ENCODE results near the gene B3GNT8.
"Not testable (repeated sequence)": the region's sequence is repeated elsewhere in the genome, so short reads cannot be mapped to it uniquely, and the experiment has no call there.

Gene B3GNT8

GRCh38 chr19:41411100-41411967 lies 15.8 kb downstream of the B3GNT8 start:
- H3K79me2 ChIP-seq (ENCODE audit: control insufficient read depth, insufficient read depth, low read length, poor library complexity), result no peaks in the 10 kb centered on the region
- H4K8ac ChIP-seq (ENCODE audit: low read depth, low read length), result no peak overlapping the region
- no peak overlapping the region for H3K18ac ChIP-seq (ENCODE audit: low read length)
- H2BK5ac ChIP-seq (ENCODE audit: low read depth, low read length, poor library complexity), result no peak overlapping the region
- H3K36me3 ChIP-seq (ENCODE audit: control insufficient read depth in 1 of 2, insufficient read depth in 2 of 2, low read length in 2 of 2), result peaks cover 17 to 21% of the 10 kb centered on the region in 2 experiments
- DNase-seq, result no peak
- no peak overlapping the region for H2BK120ac ChIP-seq (ENCODE audit: insufficient read depth, low read length, poor library complexity)
- no peak overlapping the region for H3K23ac ChIP-seq (ENCODE audit: low read length)
- no peak overlapping the region for H3K4ac ChIP-seq (ENCODE audit: low read depth, low read length)
- peaks cover 3% of the 10 kb centered on the region for H3K9me3 ChIP-seq (ENCODE audit: insufficient read depth, low read depth, low read length)
- WGBS (ENCODE audit: extremely low coverage, insufficient coverage, insufficient read length), result no CpG with 5 or more reads among the region's 9 CpGs
- H3K4me1 ChIP-seq (ENCODE audit: control insufficient read depth in 1 of 2, insufficient read depth in 2 of 2, low read length in 2 of 2), result peaks cover 5 to 8% of the 10 kb centered on the region in 2 experiments
- H2BK12ac ChIP-seq (ENCODE audit: low read length), result no peak overlapping the region
- H3K4me2 ChIP-seq (ENCODE audit: low read length), result no peak overlapping the region
- no peak overlapping the region for H4K12ac ChIP-seq (ENCODE audit: low read depth, low read length)
- no peak overlapping the region for H4K91ac ChIP-seq (ENCODE audit: low read depth, low read length)
- no peaks in the 10 kb centered on the region for H3K27me3 ChIP-seq (ENCODE audit: insufficient read depth, low read length)
- no peak overlapping the region for H3K4me3 ChIP-seq (ENCODE audit: low read depth, low read length)
- H3K14ac ChIP-seq (ENCODE audit: low read length), result no peak overlapping the region
- no peak overlapping the region for H3K9ac ChIP-seq (ENCODE audit: low read length)
- no peaks in the 10 kb centered on the region for H3K79me1 ChIP-seq (ENCODE audit: low read length)
- no peak overlapping the region for H2AFZ ChIP-seq (ENCODE audit: insufficient read depth, low read length, poor library complexity)
- H3K27ac ChIP-seq (ENCODE audit: low read depth, low read length), result no peak overlapping the region
- no peak overlapping the region for H2AK5ac ChIP-seq (ENCODE audit: low read length)

DNA sequence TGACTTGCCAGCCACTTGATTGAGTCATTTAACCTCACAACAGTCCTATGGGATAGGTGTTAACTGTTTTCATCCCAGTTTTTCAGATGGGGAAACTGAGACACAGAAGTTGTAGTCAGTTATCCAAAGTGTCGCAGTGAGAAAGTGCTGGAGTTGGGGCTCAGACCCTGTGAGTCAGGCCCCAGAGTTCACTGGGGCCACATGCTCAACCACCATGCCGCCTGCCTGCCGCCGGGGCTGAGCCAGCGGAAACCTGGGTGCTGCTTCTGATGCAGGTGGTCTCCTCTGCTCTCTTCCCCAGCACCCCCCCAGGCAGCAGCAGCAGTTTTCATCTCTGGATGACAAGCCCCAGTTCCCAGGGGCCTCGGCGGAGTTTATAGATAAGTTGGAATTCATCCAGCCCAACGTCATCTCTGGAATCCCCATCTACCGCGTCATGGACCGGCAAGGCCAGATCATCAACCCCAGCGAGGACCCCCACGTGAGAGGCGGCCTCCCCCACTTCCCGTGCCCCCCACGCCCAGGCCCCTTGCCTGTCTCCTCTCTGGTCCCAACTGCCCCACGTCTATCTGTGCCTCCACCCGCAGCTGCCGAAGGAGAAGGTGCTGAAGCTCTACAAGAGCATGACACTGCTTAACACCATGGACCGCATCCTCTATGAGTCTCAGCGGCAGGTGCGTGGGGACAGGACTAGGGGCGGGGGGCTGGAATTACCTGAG lies 16.7 kb downstream of the B3GNT8 start:
- H4K91ac ChIP-seq (ENCODE audit: low read depth, low read length), result no peak overlapping the region
- H4K12ac ChIP-seq (ENCODE audit: low read depth, low read length), result no peak overlapping the region
- WGBS (ENCODE audit: extremely low coverage, insufficient coverage, insufficient read length), result no CpG with 5 or more reads among the region's 23 CpGs
- no peak overlapping the region for H3K18ac ChIP-seq (ENCODE audit: low read length)
- H3K9me3 ChIP-seq (ENCODE audit: insufficient read depth, low read depth, low read length), result no peaks in the 10 kb centered on the region
- no peak overlapping the region for H2BK5ac ChIP-seq (ENCODE audit: low read depth, low read length, poor library complexity)
- H3K79me1 ChIP-seq (ENCODE audit: low read length), result no peaks in the 10 kb centered on the region
- no peak overlapping the region for H2AK5ac ChIP-seq (ENCODE audit: low read length)
- no peak overlapping the region for H2BK12ac ChIP-seq (ENCODE audit: low read length)
- no peaks in the 10 kb centered on the region for H3K27me3 ChIP-seq (ENCODE audit: insufficient read depth, low read length)
- H3K4me1 ChIP-seq (ENCODE audit: control insufficient read depth in 1 of 2, insufficient read depth in 2 of 2, low read length in 2 of 2), result peaks cover 5 to 8% of the 10 kb centered on the region in 2 experiments
- no peak overlapping the region for H3K14ac ChIP-seq (ENCODE audit: low read length)
- H2AFZ ChIP-seq (ENCODE audit: insufficient read depth, low read length, poor library complexity), result no peak overlapping the region
- H2BK120ac ChIP-seq (ENCODE audit: insufficient read depth, low read length, poor library complexity), result no peak overlapping the region
- H3K27ac ChIP-seq (ENCODE audit: low read depth, low read length), result no peak overlapping the region
- H4K8ac ChIP-seq (ENCODE audit: low read depth, low read length), result no peak overlapping the region
- H3K4me2 ChIP-seq (ENCODE audit: low read length), result no peak overlapping the region
- H3K36me3 ChIP-seq (ENCODE audit: control insufficient read depth in 1 of 2, insufficient read depth in 2 of 2, low read length in 2 of 2), result peaks cover 17 to 19% of the 10 kb centered on the region in 2 experiments
- H3K4ac ChIP-seq (ENCODE audit: low read depth, low read length), result no peak overlapping the region
- no peak overlapping the region for H3K23ac ChIP-seq (ENCODE audit: low read length)
- DNase-seq, result no peak
- no peaks in the 10 kb centered on the region for H3K79me2 ChIP-seq (ENCODE audit: control insufficient read depth, insufficient read depth, low read length, poor library complexity)
- no peak overlapping the region for H3K4me3 ChIP-seq (ENCODE audit: low read depth, low read length)
- no peak overlapping the region for H3K9ac ChIP-seq (ENCODE audit: low read length)

- peak overlapping the region; percentile 31 for H3K27ac ChIP-seq (ENCODE audit: low read depth, low read length)
- no peak overlapping the region for H3K4me2 ChIP-seq (ENCODE audit: low read length)
- H3K14ac ChIP-seq (ENCODE audit: low read length), result no peak overlapping the region
- no peak overlapping the region for H3K9ac ChIP-seq (ENCODE audit: low read length)
- peaks cover 7 to 8% of the 10 kb centered on the region in 2 experiments for H3K36me3 ChIP-seq (ENCODE audit: control insufficient read depth in 1 of 2, insufficient read depth in 2 of 2, low read length in 2 of 2)
- no peak overlapping the region for H4K8ac ChIP-seq (ENCODE audit: low read depth, low read length)
- no peaks in the 10 kb centered on the region for H3K79me1 ChIP-seq (ENCODE audit: low read length)
- H3K4me3 ChIP-seq (ENCODE audit: low read depth, low read length), result no peak overlapping the region
- H3K18ac ChIP-seq (ENCODE audit: low read length), result no peak overlapping the region
- H3K9me3 ChIP-seq (ENCODE audit: insufficient read depth, low read depth, low read length), result no peaks in the 10 kb centered on the region
- no peak overlapping the region for H4K91ac ChIP-seq (ENCODE audit: low read depth, low read length)
- H2AFZ ChIP-seq (ENCODE audit: insufficient read depth, low read length, poor library complexity), result no peak overlapping the region
- no peak overlapping the region for H2AK5ac ChIP-seq (ENCODE audit: low read length)
- H4K12ac ChIP-seq (ENCODE audit: low read depth, low read length), result no peak overlapping the region
- no peak overlapping the region for H2BK5ac ChIP-seq (ENCODE audit: low read depth, low read length, poor library complexity)
- no peaks in the 10 kb centered on the region for H3K27me3 ChIP-seq (ENCODE audit: insufficient read depth, low read length)
- H3K4ac ChIP-seq (ENCODE audit: low read depth, low read length), result no peak overlapping the region
- H3K23ac ChIP-seq (ENCODE audit: low read length), result no peak overlapping the region
- no peaks in the 10 kb centered on the region for H3K79me2 ChIP-seq (ENCODE audit: control insufficient read depth, insufficient read depth, low read length, poor library complexity)
- WGBS (ENCODE audit: extremely low coverage, insufficient coverage, insufficient read length), result no CpG with 5 or more reads among the region's 4 CpGs
- no peak overlapping the region for H2BK120ac ChIP-seq (ENCODE audit: insufficient read depth, low read length, poor library complexity)
- H2BK12ac ChIP-seq (ENCODE audit: low read length), result no peak overlapping the region
- peaks cover 5 to 8% of the 10 kb centered on the region in 2 experiments for H3K4me1 ChIP-seq (ENCODE audit: control insufficient read depth in 1 of 2, insufficient read depth in 2 of 2, low read length in 2 of 2)
- DNase-seq, result peak; percentile 25 to 66
Observed at GRCh38 chr19:41409288-41409687, 17.9 kb downstream of the B3GNT8 start.

- not testable (repeated sequence) for H2BK120ac ChIP-seq (ENCODE audit: insufficient read depth, low read length, poor library complexity); H2BK12ac ChIP-seq (ENCODE audit: low read length); H2AK5ac ChIP-seq (ENCODE audit: low read length); H3K79me2 ChIP-seq (ENCODE audit: control insufficient read depth, insufficient read depth, low read length, poor library complexity); H3K4me3 ChIP-seq (ENCODE audit: low read depth, low read length); H3K79me1 ChIP-seq (ENCODE audit: low read length); H3K36me3 ChIP-seq (ENCODE audit: control insufficient read depth in 1 of 2, insufficient read depth in 2 of 2, low read length in 2 of 2); H3K4me1 ChIP-seq (ENCODE audit: control insufficient read depth in 1 of 2, insufficient read depth in 2 of 2, low read length in 2 of 2); H3K23ac ChIP-seq (ENCODE audit: low read length); DNase-seq; H4K12ac ChIP-seq (ENCODE audit: low read depth, low read length); H3K4me2 ChIP-seq (ENCODE audit: low read length); H3K4ac ChIP-seq (ENCODE audit: low read depth, low read length); H4K8ac ChIP-seq (ENCODE audit: low read depth, low read length); H4K91ac ChIP-seq (ENCODE audit: low read depth, low read length); H3K14ac ChIP-seq (ENCODE audit: low read length); H2BK5ac ChIP-seq (ENCODE audit: low read depth, low read length, poor library complexity); H2AFZ ChIP-seq (ENCODE audit: insufficient read depth, low read length, poor library complexity); H3K18ac ChIP-seq (ENCODE audit: low read length); H3K9ac ChIP-seq (ENCODE audit: low read length); H3K9me3 ChIP-seq (ENCODE audit: insufficient read depth, low read depth, low read length); H3K27me3 ChIP-seq (ENCODE audit: insufficient read depth, low read length)
- WGBS (ENCODE audit: extremely low coverage, insufficient coverage, insufficient read length), result no CpG with 5 or more reads among the region's 5 CpGs
- peak overlapping the region; percentile 4 for H3K27ac ChIP-seq (ENCODE audit: low read depth, low read length)
Observed at GRCh38 chr19:41408846-41409245, 18.3 kb downstream of the B3GNT8 start.
